OCI-LY7 (cell line): Measurements from ENCODE around the gene HACL1. TPM values are rescaled to one million over a fixed set of nuclear protein-coding genes. Genes with fewer than 3 reads are reported as not detected.

Source experiments
- BruUV-seq: library from RNA; stranded (reverse); fragments of 400-500 nt; replicated peaks from 2 replicates; lab custom pipeline; 2021; lab: Mats Ljungman, UMichigan
- CTCF ChIA-PET: fragments of 300-600 bp; sonication (Branson Sonifier 250); formaldehyde crosslinking; loops from one replicate; lab custom pipeline; 2022; ENCODE audit warnings: antibody characterized with exemption; ENCODE audit not compliant: unreplicated experiment; lab: Charles Lee
- POLR2A ChIA-PET: fragments of 300-600 bp; sonication (Branson Sonifier 250); formaldehyde crosslinking; loops from one replicate; lab custom pipeline; 2022; ENCODE audit warnings: antibody characterized with exemption; lab: Charles Lee
- DNase-seq: peaks from one replicate; pipeline ENCODE4 v3.0.0-alpha.2; 2015; ENCODE audit warnings: low spot score
- H2AFZ ChIP-seq: fragments of 200-600 bp; sonication (generic), shearing (Covaris generic); 2 replicates; pipeline ENCODE4 v1.6.1; 2014; ENCODE audit warnings: mild to moderate bottlenecking, antibody characterized with exemption, low read length, moderate library complexity
- H3K27ac ChIP-seq: fragments of 200-600 bp; sonication (generic); 2 replicates; pipeline ENCODE4 v1.5.1; 2014; ENCODE audit warnings: mixed run types, low read depth, mild to moderate bottlenecking, moderate library complexity, low read length, inconsistent platforms; ENCODE audit not compliant: poor library complexity, severe bottlenecking
- H3K36me3 ChIP-seq: fragments of 200-600 bp; sonication (generic); 2 replicates; pipeline ENCODE4 v1.6.1; 2014; ENCODE audit warnings: mild to moderate bottlenecking, antibody characterized with exemption, low read length, moderate library complexity, mixed read lengths; ENCODE audit not compliant: insufficient read depth
- H3K4me1 ChIP-seq: fragments of 200-600 bp; sonication (generic); 2 replicates; pipeline ENCODE4 v1.5.1; 2014; ENCODE audit warnings: mild to moderate bottlenecking, low read length; ENCODE audit not compliant: insufficient read depth, poor library complexity, severe bottlenecking
- H3K4me2 ChIP-seq: fragments of 200-600 bp; sonication (generic); 2 replicates; pipeline ENCODE4 v1.6.1; 2014; ENCODE audit warnings: mild to moderate bottlenecking, low read length
- H3K4me3 ChIP-seq: fragments of 200-600 bp; sonication (generic); 2 replicates; pipeline ENCODE4 v1.5.1; 2014; ENCODE audit warnings: mild to moderate bottlenecking, low read depth, low read length; ENCODE audit not compliant: poor library complexity, severe bottlenecking
- H3K79me2 ChIP-seq: fragments of 200-600 bp; sonication (generic); 2 replicates; pipeline ENCODE4 v1.6.1; 2016; ENCODE audit warnings: low read depth, mild to moderate bottlenecking, low read length, moderate library complexity, mixed read lengths; ENCODE audit not compliant: insufficient read depth
- H3K9me2 ChIP-seq: fragments of 200-600 bp; sonication (generic); 2 replicates; pipeline ENCODE4 v1.6.1; 2016; ENCODE audit warnings: mild to moderate bottlenecking, low read length, mixed read lengths; ENCODE audit not compliant: insufficient read depth
- H3K9me3 ChIP-seq: fragments of 200-600 bp; sonication (generic); 2 replicates; pipeline ENCODE4 v1.6.1; 2014; ENCODE audit warnings: mild to moderate bottlenecking, mixed run types, low read length, mixed read lengths
- H4K20me1 ChIP-seq: fragments of 200-600 bp; sonication (generic); 2 replicates; pipeline ENCODE4 v1.6.1; 2014; ENCODE audit warnings: mild to moderate bottlenecking, antibody characterized with exemption, low read length, moderate library complexity, mixed read lengths; ENCODE audit not compliant: insufficient read depth
- CTCF ChIP-seq: fragments of 200-600 bp; sonication (generic); conservative IDR thresholded peaks from 2 replicates; pipeline ENCODE4 v1.5.1; 2014; ENCODE audit warnings: mild to moderate bottlenecking, antibody characterized with exemption, low read length, moderate library complexity, mixed read lengths
- EZH2phosphoT487 ChIP-seq: fragments of 200-600 bp; sonication (generic); IDR thresholded peaks from 2 replicates; pipeline ENCODE4 v1.6.1; 2018; ENCODE audit warnings: low read depth, borderline replicate concordance, mild to moderate bottlenecking, mixed run types, antibody characterized with exemption, low read length, moderate library complexity, mixed read lengths
- intact Hi-C: fragments of 100-400 bp; cut with micrococcal nuclease; formaldehyde crosslinking; loops from one replicate; pipeline ENCODE4 v1.10.0; 2022; ENCODE audit not compliant: unreplicated experiment
- total RNA-seq, 2 experiments: library from RNA; depleted of rRNA in 1 of 2; stranded (reverse); fragments of >200 nt in 1 of 2; shearing (Covaris generic) in 1 of 2; gene quantifications; 2 replicates each; pipeline ENCODE4 v1.2.3, GENCODE V29; 2014 to 2022

The HACL1 gene
- total RNA-seq, 2 experiments from 2014 or later: 22.0 to 25.5 TPM

- Histone ChIP-seq H2AFZ (no peak overlapping the region), H3K4me2 (no peak overlapping the region), H3K9me2 (0 out of 2 replicates have a peak, but pooled peaks cover 3% of the 10 kb centered on the region), H3K4me3 (no peak overlapping the region), H3K36me3 (no peaks in the 10 kb centered on the region), H3K27ac (no peak overlapping the region), H3K9me3 (no peaks in the 10 kb centered on the region), H3K79me2 (no peaks in the 10 kb centered on the region), H4K20me1 (no peaks in the 10 kb centered on the region), H3K4me1 (no peaks in the 10 kb centered on the region)
- intact Hi-C loops: no loop called here
- TF ChIP-seq EZH2phosphoT487: no peak
- no peak for DNase-seq
- CTCF ChIA-PET: no interaction called here
- BruUV-seq: no TSS peak
- POLR2A ChIA-PET: no interaction called here
Observed at GRCh38 chr3:15549846-15550245, 51.5 kb downstream of the HACL1 start.

DNA sequence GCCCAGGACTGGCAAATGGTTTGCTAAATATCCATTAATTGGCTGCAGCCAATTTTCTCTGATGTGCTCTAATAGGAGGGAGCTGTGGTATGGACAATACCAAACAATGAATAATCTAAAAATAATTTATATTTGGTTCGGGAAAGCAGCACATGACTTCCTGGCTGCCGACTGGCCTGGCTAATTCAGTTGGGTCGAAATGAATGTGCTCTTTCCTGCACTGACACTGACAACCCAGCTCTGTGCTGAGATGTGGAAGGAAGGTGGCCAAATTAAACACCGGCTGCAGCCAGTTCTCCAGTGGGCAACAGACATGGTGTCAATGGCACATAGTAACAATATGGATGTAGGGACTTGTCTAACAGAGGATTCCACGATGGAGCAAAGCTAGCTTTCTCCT is 58.8 kb downstream of the HACL1 start:
- POLR2A ChIA-PET: interaction anchor here (1.7 kb wide), 1 partner anchor 9 kb away, joined by 4 read pairs; no protein-coding TSS in a partner anchor
- intact Hi-C loops: no loop called here
- DNase-seq: no peak
- no peak overlapping the region for H3K27ac ChIP-seq
- no peaks in the 10 kb centered on the region for H3K4me1 ChIP-seq
- TF ChIP-seq EZH2phosphoT487 (no peak), CTCF (no peak)
- no peak overlapping the region for H3K4me2 ChIP-seq
- no TSS peak for BruUV-seq
- no peaks in the 10 kb centered on the region for H3K36me3 ChIP-seq
- no peaks in the 10 kb centered on the region for H3K9me3 ChIP-seq
- H3K9me2 ChIP-seq: 0 out of 2 replicates have a peak, but pooled peaks cover 3% of the 10 kb centered on the region
- H2AFZ ChIP-seq: no peak overlapping the region
- H4K20me1 ChIP-seq: no peaks in the 10 kb centered on the region
- no peak overlapping the region for H3K4me3 ChIP-seq
- H3K79me2 ChIP-seq: no peaks in the 10 kb centered on the region
- CTCF ChIA-PET: no interaction called here

GRCh38 chr3:15541371-15541770 is 60.0 kb downstream of the HACL1 start:
- Histone ChIP-seq H3K4me2 (no peak overlapping the region), H3K9me3 (no peaks in the 10 kb centered on the region), H3K79me2 (no peaks in the 10 kb centered on the region), H3K27ac (no peak overlapping the region), H4K20me1 (no peaks in the 10 kb centered on the region), H3K4me3 (no peak overlapping the region), H3K36me3 (no peaks in the 10 kb centered on the region), H2AFZ (no peak overlapping the region), H3K9me2 (no peaks in the 10 kb centered on the region), H3K4me1 (no peaks in the 10 kb centered on the region)
- intact Hi-C loops: no loop called here
- BruUV-seq: no TSS peak
- TF ChIP-seq EZH2phosphoT487 (no peak), CTCF (no peak)
- ChIA-PET POLR2A (interaction anchor here (0.6 kb wide), 1 partner anchor 29 kb away, joined by 3 read pairs; no protein-coding TSS in a partner anchor), CTCF (no interaction called here)
- DNase-seq: no peak
